GM19193 (cell line): ENCODE measurements around the gene HDAC2.
A peak's percentile ranks its signal among the peaks of the same experiment; 100 is the strongest.

Experiments used
- POLR2A ChIP-seq: IDR thresholded peaks from 4 replicates; pipeline ENCODE4 v1.6.1; 2011; ENCODE audit not compliant: insufficient read depth, insufficient read length; ENCODE audit errors: extremely low read depth

The HDAC2 gene

DNA sequence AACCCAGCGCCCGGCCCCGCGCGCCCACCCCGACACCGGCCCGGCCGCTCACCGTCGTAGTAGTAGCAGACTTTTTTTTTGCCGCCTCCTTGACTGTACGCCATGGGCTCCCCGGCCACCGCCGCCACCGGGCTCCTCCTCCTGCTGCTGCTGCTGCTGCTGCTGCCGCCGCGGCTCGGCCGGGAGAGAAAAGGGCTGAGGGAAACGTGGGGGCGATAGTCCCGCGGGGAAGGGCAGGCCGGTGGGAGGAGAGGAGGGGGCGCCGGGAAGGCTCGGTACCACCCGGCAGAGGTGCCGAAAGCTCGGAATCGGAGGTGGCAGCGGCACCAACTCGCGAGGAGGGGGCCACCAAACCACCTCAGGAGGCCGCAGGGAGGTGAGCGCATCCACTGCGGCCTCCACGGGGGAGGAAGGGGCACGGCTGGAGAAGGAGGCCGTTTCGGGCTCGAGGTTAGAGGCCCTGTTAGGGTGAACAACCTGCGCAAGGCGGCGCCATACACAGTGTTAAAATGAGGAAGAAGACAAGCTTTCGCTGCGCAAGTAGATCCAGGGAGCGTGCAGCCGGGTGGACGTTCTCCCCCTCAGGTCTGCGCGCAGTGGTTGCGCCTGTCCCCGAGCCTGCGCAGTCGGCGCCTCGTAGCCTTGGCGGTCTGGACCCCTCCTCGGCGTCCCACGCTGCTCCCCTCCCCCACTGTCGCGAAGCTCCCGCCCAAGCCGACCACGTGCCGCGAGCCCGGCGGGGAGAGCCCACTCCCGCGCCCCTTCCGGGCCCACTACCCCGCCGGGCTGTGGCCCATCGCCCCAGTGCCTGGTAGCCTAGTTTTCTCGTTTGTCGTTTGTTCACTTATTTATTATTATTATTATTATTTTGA is at the start of gene HDAC2:
Gene HDAC2 (minus strand): TSS at position 344 of the 872 bp plus-strand sequence. CDS start 240 bp downstream, at position 104.
- peak; percentile 67 for TF ChIP-seq POLR2A

DNA sequence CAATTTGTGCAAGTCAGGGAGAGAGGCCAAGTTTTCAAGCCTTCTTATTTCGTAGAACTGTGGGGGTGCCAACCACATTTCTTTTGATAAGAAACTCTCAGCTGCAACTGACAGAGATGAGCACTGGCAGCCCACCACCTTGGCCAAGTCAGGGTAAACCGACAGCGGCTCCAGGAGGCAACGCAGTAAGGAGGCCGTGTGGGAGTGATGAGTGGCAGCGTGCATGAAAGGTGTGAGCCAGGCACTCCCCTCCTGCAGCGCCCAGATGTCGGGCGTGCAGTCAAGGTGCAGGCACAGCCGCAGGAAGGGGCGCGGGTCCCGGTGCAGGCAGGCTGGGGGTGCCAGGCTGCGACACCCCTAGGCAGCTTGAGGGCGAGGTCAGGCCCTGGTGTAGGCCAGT is 49.2 kb upstream of the HDAC2 start:
- TF ChIP-seq POLR2A: no peak

DNA sequence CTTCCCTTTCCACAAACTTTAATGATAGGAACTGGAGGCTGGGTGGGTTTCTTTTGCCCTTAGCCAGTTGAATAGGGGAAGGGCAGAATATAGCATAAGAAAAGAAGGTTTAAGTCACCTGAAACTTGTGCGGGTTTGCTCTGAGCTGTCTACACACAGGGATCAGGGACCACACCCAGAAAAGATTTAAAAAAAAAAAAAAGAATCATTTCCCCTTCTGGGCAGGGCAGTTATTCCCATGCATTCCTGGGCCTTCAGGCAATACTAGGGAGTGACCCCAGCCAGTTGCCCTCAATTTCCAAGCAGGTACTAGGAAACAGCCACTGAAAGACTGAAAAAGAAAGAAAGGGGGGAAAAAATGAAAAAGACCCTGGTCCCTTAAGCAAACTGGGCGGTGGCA is 39.6 kb upstream of the HDAC2 start:
- TF ChIP-seq POLR2A: no peak

DNA sequence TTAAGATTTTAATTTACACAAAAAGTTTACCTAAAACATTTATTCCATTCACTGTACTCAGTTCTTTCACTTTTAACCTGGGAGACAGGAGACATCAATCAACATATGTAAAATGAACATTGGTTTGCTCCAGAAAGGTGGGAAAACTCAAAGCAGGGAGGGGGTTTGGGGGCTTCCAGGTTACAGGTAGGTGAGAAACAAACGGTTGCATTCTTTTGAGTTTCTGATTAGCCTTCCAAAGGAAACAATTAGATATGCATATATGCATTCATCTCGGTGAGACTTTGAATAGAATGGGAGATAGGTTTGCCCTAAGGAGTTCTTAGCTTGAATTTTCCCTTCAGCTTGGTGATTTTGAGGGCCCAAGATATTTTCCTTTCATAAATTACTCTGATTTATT is 38.2 kb upstream of the HDAC2 start:
- TF ChIP-seq POLR2A: no peak

DNA sequence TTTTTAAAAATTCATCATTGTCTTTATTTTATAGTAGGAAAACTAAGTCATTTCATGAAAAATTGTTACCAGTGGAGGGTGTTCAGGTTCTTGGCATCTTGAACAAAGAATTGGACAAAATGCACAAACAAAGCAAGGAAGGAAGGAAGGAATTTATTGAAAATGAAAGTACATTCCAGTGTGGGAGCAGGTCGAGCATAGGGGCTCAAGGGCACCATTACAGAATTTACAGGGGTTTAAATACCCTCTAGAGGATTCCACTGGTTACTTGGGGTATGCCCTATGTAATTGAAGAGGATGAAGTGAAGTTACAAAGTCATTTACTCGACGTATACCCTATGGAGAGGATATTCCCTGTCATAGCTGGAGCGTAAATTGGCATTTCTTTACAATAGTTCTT is 37.4 kb upstream of the HDAC2 start:
- TF ChIP-seq POLR2A: no peak

DNA sequence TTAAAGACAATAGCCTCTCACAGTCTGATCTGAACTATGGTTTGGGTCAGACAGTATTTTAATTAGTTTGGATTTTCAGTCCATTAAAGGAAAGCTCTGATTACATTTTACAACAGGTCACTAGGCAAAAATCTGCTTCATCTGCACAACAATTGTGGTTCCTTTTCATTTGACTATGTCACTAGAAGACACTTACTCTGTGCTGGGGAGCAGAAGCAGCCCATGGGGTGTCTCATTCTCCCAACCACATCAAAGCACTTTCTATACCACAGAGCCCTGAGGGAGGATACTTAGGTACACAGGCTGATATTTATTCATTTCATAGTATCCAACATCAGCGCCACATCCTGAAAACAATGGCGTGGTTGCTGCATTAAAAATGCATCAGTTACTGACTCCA is 36.6 kb upstream of the HDAC2 start:
- TF ChIP-seq POLR2A: no peak

DNA sequence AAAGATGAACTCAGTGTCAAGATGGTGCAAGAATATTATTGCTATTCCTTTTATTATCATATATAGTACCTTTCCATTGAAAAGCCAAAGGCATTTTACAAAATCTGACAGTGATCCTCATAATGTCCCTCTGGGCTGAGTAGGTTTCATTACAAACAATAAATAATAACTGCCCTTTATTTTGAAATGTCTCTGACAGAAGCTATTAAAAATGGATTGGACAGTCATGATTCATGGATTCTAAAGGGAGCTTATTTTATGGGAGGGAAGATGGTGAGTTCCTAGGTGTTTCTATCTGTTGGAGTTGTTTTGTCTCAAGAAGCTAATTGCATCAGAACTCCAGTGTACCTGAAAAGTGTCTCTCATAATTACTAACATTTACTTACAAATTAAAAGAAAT is 30.4 kb upstream of the HDAC2 start:
- no peak for TF ChIP-seq POLR2A

DNA sequence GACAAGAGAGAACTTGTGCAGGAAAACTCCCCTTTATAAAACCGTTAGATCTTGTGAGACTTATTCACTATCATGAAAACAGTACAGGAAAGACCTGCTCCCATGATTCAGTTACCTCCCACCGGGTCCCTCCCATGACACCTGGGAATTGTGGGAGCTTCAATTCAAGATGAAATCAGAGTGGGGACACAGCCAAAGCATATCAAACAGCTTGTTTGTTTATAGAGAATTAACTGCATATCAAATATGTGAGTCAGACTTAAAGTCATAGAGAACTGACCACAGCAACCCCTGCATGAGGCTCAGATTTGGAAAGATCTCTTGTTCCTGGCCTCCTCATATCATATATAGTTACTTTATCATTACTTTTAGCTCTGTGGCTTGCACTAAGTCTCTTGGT is 29.1 kb upstream of the HDAC2 start:
- no peak for TF ChIP-seq POLR2A

DNA sequence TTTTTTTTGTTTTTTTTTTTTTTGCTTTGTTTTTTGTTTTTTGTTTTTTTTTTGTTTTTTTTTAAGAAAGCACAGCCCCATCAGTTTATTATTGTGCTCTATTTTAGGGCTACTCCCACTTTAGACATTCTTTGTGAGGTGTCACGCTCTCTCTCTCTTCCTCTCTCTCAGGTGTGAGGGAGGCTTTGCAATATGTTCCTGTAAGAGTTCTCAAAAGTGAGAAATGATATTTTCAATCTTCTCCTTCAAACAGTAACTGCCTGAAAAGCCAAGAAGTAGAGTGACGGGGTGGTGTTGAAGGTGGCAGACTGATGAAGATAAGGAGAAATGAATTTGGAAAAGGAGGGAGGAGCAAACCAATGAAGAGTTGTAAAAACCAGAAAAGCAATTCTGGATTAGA is 28.3 kb upstream of the HDAC2 start:
- TF ChIP-seq POLR2A: no peak

DNA sequence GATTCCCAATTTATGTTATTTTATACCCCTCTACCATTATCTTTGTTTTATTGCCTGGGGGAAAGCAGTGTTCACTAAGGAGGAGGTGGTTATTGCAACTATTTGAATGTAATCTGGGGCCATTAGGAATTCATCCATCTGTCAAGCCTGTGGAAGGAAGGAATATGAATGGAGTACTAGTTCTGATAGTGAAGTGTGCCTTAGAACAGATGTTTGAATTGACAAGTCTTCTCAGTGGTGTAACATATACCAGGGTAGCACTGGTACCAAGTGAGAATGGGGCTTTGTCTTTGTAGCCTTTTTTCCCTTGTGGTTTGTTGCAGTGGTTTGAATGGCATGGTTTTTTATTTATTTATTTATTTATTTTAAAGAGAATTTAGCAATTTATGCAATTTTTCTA is 27.9 kb upstream of the HDAC2 start:
- TF ChIP-seq POLR2A: no peak

DNA sequence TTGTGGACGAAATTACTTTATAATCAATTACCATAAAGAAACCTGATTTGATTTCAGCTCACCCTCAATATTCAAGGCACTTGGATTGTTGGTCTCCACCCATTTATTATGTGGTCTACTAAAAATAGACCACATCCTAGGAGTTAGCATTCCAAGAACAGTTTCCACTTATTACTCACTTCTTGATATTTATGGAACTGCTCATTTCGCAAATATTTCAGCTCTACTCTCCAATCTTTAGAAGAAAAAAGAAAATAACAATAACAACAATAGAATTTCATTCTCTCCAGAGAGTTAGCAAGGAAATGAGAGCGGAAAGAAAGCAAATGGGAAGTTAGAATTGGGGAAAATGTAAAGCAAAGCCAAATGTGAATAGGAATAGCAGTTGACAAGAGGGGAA is 26.2 kb upstream of the HDAC2 start:
- no peak for TF ChIP-seq POLR2A

DNA sequence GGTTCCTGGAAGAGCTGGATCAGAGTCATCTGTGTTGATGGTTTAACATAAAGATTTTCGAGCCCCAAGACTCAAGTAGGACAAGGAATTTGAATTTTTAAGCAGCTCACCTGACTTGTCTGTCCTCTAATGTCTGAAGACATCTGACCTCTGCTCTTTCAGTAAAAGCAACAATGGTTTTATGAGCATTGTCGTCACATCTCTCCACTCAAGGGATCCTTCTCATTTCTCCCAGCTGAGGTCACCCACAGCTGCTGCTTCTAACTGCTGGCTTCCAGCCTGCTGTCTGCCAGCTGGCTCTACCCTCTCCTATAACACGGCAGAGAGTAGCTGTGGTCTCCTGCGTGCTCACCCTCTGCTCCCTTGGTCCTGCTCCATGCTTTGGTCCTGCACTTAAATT is 24.7 kb upstream of the HDAC2 start:
- no peak for TF ChIP-seq POLR2A

DNA sequence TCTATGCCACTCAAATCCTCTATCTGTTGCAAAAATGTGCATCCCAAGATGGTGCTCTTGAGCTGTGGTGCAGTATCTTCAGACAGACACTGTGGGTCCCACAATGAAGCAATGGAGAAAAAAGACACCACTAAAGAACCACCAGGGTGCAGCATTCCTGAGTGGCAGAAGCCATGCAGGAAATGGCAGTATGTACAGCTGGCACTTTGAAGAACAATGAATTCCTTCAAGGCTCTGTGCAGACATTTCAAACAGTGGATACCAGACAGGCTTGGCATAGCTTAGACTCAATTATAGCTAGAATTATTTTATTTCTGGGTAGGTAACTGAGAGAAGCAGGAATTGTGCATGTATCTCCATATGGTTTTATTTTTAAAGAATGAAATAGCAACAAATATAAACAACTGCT is 24.0 kb upstream of the HDAC2 start:
- TF ChIP-seq POLR2A: no peak

DNA sequence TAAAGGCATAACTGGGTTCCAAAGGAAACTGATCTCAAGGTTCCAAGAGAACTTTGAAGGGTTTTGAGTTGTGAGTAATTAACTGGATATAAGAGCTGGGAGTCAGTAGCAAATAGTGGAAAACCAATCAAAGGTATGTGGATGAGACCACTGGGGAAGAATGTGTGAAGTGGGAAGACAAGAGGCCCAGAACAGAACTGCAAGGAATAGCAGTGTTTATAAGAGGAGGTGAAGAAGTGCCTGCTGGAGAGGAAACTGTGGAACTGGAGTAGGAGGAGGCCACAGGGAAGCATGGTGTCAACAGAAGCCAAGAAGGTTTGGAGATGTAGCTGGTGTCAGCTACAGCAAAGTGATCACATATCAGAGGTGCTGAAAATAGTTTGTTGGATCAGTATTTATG is 18.7 kb upstream of the HDAC2 start:
- TF ChIP-seq POLR2A: no peak

DNA sequence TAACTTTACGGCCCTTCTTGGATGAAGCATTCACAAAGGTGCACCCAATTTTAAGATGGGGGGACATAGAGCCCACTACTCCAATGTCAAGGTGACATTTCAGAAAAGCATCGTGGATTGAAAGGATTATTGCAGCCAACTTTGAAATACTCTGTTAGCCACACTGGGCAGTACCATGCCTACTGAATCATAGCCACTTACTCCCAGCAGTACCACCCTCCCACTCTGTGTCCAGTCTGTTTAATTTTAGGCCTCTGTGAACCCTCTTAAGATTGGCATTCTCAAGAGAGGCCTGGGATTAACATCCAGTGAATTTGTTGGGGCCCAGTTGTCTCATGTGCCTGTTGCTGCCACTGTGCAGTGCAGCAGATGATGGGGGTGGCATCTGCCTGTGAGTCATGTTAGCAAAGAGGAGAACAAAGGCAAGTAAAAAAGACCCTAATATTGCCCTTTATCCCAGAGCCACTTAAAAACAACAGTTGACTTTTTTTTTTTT is 11.2 kb upstream of the HDAC2 start:
- no peak for TF ChIP-seq POLR2A

DNA sequence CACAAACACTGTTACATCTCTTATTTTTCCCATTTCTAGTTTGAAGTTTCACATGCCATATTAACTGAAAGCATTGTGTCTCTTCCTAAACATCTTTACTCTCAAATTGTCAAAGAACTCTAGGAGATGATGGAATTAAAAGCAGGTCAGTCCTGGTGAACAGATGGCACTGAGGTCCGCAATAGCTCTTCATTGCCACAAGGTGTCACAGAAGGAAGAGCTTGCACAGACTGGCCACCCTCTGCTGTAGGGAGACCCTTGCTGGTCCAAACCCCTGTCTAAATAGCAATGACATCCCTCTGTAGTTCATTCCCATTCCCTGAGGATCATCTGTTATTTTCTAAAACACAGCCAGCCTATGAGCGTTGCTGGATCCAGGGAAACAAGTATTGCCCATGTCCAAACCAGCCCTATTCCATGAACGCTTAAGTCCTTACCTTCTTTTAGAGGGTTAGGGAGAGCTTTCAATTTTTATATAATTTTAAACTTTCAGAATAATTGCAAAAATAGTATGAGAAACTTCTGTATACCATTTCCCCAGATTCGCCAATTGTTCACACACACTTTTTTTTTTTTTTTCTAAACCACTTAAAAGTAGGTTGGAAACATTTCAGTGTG is 10.1 kb upstream of the HDAC2 start:
- no peak for TF ChIP-seq POLR2A
